Activated naive CD4-positive, alpha-beta T cell treated with Interleukin-2 at 50 U/mL for 16 hours (primary cell): Measurements from ENCODE around the gene SPINT1.

Source experiments
- DNase-seq: peaks from one replicate; pipeline ENCODE4 v3.0.0-alpha.2; 2020

The SPINT1 gene, protein sequence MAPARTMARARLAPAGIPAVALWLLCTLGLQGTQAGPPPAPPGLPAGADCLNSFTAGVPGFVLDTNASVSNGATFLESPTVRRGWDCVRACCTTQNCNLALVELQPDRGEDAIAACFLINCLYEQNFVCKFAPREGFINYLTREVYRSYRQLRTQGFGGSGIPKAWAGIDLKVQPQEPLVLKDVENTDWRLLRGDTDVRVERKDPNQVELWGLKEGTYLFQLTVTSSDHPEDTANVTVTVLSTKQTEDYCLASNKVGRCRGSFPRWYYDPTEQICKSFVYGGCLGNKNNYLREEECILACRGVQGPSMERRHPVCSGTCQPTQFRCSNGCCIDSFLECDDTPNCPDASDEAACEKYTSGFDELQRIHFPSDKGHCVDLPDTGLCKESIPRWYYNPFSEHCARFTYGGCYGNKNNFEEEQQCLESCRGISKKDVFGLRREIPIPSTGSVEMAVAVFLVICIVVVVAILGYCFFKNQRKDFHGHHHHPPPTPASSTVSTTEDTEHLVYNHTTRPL

DNA sequence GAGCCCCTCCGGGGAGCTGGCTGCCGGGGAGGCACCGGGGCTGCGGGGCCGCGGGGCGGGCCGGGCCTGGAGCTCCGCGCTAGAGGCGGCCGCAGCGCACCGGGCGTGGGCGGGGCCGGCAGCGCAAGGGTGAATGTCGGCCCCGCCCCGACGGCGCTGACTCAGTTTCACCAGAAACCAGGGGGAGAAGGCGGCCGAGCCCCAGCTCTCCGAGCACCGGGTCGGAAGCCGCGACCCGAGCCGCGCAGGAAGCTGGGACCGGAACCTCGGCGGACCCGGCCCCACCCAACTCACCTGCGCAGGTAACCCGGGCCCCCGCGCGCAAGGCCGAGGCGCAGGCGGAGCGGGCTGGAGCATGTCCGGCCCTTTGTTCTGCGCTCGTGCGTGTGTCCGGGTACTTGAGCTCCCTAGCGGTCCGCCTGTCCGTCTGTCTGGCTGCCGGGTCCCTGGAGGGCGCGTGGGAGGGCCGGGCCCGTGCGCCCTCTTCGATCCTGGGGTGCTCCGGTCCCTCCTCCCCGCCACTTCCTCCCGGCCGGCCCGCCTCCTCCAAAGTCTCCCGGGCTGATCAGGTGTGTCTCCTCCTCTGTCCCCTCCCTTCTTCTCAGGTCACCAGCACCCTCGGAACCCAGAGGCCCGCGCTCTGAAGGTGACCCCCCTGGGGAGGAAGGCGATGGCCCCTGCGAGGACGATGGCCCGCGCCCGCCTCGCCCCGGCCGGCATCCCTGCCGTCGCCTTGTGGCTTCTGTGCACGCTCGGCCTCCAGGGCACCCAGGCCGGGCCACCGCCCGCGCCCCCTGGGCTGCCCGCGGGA is at the start of gene SPINT1:
SPINT1 (plus strand) TSS at position 164 of the 811 bp plus-strand sequence; CDS start at position 671, 507 bp downstream.
- peak; percentile 83 for DNase-seq

DNA sequence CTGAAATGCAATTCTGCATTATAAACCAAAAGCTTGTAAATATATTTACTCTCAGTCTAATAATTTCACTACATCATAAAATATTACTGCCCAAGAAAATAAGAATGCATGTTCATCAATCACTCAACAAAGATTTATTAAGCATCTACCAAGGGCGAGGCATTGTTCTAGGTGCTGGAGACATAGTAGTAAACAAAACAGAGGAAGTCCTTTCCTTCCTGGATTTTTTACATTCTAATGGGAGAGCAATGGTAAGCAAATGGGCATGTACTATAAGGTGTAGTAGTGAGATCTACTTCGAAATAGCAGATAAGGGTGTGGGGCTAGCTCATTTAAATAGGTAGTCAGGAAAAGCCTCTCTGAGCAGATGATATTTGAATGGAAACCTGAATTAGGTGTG is 47.8 kb upstream of the SPINT1 start:
- no peak for DNase-seq

DNA sequence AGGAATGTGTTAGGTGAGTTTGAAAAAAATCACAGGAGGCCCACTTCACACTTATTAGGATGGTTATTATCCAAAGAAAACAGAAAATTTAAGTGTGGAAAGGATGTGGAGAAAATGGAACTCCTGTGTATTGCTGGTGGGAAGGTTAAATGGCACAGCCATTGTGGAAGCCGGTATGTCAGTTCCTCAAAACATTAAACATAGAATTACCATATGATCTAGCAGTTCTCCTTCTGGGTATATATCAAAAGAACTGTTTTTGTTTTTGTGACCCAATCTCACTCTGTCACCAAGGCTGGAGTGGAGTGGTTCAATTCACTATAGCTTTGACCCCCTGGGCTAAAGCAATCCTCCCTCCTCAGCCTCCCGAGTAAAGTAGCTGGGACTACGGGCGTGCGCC is 47.3 kb upstream of the SPINT1 start:
- no peak for DNase-seq

DNA sequence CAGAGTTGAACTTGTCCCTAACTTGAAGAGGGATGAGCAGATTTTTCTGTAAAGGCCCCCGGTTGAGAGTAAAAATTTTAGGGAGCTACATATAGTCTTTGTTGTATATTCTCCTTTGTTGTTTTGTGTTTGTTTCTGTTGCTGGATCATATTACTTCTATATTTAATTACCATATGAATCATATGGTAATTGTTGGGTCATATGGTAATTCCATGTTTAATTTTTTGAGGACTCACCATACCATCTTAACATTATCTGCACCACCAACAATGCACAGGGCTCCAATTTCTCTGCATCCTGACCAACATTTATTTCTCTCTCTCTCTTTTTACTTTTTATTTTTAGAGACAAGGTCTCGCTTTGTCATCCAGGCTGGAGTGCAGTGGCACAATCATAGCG is 44.3 kb upstream of the SPINT1 start:
- DNase-seq, result no peak

DNA sequence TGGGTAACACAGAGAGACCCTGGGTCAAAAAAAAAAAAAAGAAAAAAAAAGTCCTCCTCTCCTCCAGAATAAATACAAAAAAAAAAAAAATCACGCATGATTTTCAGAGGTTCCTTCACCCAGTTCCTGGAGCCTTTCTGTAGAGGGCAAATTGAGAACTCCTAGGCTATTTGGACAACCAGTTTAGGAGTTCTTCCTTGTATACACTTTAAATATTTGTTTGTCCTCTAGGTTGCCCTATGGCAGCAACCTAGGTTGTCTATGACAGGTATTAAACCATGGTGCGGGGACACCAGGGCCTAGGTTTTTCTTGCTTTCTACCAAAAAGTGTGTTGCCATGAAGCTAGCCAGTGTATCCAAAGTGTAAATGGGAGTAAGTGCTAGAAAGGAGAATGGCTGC is 40.8 kb upstream of the SPINT1 start:
- DNase-seq, result no peak

DNA sequence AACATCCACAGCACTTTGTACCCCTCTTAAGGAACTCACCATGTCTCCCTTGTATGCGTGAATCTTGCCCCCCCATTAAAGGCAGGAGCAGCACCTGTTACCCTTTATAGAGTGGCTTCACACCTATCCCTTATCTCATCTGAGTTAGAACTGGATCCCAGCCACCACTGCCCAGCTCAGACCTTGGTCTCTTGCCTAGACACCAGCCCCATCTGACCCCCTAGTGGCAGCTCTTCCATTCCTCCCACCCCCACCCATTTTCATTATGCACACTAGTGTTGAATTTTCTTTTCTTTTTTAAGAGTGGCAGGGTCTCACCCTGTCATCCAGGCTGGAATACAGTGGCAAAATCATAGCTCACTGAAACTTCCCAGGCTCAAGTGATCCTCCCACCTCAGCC is 40.2 kb upstream of the SPINT1 start:
- no peak for DNase-seq

DNA sequence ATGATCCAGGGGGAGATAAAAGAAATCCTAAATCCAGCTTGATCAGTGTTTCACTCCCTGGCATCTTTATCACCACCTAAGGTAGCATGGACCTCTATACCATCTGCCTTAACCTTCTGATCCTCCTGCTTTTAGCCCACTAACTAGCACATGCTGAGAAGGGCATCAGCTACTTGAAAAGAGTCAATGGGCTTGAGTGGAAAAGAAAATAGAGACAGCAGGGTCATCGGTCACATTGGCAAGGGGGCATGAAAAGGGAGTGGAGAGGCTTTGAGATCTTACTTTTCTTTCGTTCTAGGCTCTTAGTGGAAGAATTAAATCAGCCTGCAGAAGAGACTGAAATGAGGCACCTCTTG is 37.2 kb upstream of the SPINT1 start:
- DNase-seq, result no peak

DNA sequence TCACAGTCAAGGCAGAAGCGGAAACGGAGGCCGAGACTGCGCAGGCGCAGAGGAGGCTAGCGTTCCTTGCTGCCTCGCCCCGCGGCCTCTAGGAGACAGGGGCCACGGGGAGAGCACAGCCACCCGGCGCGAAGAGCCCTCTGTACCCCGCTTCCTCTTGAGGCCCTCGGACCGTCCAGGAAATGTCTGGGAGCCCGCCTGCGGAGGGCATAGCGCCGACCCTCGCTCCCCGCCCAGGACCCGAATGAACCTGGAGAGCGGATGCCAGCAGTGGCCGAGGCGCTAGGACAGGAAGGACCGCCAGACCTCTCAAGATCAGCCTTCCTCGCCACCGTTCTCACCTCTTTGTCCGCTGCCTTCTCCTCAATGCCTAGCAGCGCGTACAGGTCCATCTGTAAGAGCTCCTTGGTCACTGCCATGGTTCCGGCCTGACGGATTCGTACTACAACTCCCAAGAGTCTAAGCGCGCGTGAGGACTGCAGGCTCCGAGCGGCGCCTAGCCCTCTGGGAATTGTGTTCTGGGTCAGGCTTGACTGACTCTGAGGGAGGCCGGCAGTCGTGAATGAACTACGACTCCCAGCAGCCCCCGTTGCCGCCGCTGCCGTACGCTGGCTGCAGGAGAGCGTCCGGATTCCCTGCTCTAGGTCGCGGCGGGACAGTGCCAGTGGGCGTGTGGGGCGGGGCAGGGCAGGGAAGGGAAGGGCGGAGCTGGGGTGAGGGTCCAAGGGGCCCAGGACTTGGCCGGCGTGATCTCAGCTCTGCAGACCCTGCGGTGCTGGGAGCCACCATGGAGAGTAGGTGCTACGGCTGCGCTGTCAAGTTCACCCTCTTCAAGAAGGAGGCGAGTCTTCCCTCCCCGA is 36.6 kb upstream of the SPINT1 start, which contains the start of the genes DNAJC17 and ZFYVE19:
DNAJC17 (minus strand) TSS at position 446 of the 860 bp plus-strand sequence; CDS start at position 419, 27 bp downstream.
ZFYVE19 (plus strand) TSS at position 62 of the 860 bp plus-strand sequence; CDS start at position 563, 501 bp downstream.
- peak; percentile 95 for DNase-seq

DNA sequence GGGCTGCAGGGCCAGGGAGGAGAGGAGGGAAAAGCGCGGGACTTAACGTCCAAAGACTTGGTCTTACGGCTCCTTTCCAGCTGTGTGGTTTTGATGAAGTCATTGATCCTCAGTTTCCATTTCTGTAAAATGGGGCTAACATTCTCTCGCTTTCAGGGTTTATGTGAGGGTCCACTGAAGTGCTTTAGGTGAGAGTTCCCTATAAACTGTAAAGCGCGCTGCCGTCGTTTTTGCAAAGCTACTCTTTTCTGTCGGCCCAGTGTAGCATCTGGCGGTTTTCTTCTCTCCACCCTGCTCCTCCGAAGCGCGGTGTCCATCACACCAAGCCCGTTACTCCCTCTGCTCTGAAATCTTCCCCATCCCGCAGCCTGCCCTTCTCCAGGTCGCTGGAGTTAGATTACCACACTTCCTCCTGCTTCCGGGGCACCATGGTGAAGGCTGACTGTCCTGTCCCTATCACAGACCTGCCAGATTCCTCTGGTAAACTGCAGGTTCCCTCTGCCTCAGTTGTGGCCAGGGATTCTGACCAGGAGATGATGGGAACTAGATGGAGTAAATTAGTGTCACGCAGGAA is 35.9 kb upstream of the SPINT1 start:
- no peak for DNase-seq

DNA sequence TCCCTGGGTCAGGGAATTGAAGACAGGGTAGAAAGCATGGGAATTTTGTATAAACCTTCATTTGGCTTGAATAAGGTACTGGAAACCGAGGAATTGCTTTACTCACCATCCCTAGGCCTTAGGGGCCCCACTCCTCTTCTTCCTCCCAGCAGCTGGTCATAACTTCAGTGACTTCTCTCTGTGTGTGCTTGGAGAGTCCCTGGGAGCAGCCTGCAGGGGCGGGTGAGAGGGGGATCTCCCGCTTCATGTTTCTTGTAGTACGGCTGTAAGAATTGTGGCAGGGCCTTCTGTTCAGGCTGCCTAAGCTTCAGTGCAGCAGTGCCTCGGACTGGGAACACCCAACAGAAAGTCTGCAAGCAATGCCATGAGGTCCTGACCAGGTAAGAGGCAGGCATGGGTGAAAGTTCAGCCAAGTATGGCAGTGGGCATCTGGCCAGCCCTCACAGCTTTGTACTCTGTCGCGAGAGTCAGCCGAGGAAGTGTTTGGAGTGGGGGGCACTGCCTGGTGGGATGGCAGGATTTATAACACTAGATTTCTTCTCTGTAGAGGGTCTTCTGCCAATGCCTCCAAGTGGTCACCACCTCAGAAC is 34.9 kb upstream of the SPINT1 start:
- DNase-seq, result no peak

DNA sequence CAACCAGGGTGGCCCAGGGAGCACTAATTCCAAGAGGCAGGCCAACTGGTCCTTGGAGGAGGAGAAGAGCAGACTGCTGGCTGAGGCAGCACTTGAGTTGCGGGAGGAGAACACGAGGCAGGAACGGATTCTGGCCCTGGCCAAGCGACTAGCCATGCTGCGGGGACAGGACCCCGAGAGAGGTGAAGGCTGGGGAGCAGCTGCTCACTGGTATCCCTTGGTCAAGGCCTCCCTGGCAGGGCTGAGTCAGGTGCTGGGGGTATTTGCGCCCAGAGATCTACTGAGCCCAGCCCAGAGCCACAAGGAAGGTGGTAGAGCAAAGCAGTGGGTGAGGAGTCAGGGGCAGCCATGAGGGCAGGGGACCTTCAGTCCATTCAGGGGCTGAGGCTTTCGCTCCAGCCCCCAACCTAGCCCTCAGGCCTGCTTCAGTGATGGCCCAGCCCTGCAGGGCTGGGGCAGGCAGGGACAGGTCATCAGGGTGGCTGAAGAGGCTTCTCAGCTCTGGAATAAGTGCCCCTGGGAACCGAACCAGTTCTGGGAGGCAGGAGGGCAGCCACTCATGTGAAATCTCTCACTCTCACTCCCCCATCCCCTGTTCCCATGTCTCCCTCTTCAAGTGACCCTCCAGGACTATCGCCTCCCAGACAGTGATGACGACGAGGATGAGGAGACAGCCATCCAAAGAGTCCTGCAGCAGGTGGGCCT is 31.0 kb upstream of the SPINT1 start:
- DNase-seq, result no peak

DNA sequence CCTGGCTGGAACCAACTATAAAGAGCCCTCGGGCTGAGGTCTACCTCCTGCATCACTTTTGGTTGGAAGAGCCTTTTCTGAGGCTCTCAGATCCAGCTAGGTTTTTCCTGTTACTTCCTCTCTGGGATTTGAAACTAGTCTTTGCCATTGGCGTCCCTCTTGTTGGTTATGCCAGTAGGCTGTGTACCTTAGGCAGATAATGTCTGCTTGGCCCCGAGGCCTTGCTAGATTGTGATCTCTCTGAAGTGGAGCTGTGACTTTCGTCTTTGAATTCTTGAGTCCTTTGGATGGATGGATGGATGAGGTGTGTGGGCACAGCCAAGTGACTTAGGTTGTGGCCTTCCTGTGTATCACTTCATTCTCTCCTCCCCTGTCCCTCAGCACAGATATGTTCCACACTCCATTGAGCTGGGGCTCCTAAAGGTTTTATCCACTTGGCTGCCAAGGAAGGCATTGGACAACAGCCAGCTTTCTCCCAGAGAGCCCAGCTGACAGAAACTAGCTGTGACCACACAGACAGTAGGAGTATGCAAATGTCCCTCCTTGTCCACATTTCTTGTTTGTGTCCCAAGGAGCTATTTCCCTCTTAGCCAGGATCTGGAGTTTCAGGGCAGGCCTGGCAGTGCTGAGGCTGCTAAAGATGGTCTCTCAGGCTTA is 28.7 kb upstream of the SPINT1 start:
- DNase-seq, result no peak

DNA sequence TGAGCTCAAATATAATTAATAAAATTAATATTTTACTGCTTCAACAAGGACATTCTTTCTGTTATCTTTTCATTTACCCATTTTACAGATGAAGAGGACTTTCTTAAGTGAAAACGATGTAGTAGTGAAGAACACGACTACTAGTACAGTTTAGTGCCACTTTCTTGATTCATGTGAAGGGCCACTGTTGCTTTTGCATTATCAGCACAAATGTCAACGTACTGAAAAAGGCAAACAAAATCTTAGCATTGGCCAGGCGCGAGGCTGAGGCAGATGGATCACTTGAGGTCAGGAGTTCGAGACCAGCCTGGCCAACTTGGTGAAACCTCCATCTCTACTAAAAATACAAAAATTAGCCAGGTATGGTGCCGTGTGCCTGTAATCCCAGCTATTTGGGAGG is 24.8 kb upstream of the SPINT1 start:
- DNase-seq, result no peak

DNA sequence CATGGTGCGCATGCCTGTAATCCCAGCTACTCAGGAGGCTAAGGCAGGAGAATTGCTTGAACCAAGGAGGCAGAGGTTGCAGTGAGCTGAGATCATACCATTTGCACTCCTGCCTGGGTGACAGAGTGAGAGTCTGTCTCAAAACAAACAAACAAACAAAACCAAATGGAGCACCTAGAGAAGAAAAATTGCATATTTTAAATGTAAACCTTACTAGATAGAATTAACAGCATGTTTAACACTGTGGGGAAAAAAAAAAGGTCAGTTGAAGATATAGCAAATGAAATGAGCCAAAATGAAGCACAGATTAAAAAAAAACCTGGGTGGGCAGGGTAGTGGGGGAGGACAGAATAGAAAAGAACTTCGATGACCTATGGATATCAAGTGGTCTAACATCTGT is 22.7 kb upstream of the SPINT1 start:
- no peak for DNase-seq

DNA sequence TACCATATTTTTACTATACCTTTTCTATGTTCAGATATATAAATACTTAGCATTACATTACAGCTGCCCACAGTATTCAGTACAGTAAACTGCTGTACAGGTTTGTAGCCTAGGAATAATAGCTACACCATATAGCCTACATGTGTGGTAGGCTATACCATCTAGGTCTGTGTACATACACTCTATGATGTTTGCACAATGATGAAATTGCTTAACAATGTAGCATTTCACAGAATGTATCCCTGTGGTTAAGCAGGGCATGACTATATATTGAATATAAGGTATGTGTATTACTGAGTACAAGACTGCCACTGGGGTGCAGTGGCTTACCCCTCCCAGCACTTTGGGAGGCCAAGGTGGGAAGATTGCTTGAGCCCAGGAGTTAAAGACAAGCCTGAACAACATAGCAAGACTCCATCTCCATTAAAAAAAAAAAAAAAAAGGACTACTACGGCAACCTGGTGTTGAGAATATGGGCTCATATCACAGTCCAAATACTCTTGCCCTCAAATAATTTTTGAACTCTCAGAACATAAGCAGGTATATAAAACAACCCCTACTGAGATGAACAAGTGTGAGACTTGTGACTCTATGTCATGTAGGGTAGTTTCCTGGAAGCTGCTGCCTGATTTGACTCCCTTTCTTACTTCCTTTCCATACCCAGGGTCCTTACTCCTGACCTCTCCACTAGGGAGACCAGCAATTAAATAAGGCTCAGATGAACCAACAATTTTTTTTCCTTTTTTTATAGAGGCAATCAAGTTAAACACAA is 20.1 kb upstream of the SPINT1 start:
- no peak for DNase-seq

DNA sequence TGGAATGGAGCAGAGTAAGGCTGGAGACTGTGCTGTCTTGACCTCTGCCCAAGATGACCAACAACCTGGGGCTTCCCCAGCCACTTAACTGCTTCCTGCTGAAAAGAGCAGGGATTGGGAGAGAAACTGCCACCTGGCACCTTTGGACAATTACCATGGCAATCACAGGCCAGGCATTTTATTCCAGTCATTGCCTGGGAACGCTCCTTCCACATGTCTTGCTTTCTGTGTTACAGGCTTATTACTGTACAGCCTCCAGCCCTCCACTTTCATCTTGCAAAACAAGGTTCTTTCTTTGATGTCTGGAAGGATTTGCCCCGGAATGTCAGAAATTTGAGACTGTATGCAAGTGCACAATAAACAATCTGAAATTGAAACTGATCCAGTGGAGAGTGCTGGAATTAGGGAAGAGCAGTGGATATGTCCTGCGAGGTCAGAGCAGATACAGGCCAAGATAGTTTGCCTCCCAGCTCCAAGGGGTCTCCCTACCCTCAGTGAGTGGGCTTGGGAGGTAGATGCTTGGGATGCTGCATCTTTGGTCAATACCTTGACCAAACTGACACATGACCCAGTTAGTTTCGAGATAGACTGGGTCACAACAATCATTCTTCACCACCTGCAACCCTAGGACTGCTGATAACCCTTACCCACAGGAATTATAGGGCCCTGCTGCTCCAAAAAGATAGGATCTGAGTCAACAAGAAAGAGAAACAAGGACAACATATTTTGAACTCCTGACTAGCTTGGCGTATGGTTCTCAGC is 18.0 kb upstream of the SPINT1 start:
- no peak for DNase-seq

DNA sequence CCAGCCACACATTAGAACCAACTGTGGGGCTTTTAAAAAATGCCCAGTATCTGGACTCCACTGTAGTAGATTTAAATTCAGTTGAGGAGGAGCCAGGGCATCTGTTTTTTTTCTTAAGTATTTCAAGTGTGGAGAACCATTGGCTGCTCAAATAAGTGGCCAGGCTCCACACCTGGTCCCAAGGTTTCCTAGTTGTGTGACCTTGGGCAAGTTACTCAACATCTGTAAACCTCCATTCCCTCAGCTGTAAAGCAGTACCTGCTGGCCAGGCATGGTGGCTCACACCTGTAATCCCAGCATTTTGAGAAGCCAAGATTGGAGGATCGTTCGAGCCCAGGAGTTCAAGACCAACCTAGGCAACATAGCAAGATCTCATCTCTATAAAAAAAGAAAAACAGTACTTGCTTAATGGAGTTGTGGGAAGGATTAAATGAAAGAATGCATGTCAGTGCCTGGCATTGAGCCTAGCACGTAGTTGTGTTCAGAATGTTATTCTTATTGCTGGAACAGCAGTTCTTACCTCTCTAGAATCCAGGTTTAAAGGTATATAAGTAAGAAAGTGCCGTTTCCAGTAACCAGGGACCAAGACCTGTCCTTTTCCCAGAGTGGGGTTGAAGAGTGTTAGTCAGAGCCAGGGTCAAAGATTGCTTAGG is 17.3 kb upstream of the SPINT1 start:
- DNase-seq, result no peak

DNA sequence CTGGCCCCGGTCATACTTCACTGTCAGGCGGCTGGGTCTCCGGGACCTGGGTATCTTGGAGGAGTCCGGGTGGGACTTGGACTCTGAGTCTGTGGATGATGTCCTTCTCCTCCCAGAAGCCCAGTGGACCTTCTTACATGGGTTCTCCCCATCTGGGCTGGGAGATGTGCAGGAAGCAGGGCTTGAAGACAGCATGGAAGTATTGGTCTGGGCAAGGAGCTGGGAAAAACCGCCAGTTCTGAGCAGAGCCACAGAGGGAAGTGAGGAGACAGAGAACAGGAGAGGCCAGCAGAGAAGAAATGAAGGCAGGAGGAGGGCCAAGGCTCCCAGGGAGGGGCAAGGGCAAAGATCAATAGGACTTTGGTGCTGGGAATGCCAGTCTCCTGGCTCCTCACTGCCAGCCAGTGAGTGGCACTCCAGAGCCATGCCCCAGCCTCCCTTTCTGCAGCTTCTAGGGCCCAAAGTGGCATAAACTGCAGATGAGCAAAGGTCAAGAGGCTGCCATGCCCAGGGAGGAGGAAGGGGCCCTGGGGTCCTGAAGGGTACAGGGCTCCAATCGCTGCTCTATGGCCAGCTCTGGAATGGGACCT is 15.3 kb upstream of the SPINT1 start, which contains the start of gene PPP1R14D:
PPP1R14D (minus strand) TSS at position 262 of the 590 bp plus-strand sequence; CDS start at position 195, 67 bp downstream.
- no peak for DNase-seq
